H9 (cell line): ENCODE data around the gene CTXND2. TPM values are rescaled to one million over a fixed set of nuclear protein-coding genes. Genes with fewer than 3 reads are reported as not detected.

Source experiments
- DNase-seq: peaks from one replicate; pipeline ENCODE4 v3.0.0-alpha.2; 2017
- H2AFZ ChIP-seq: one replicate; pipeline ENCODE4 v1.6.1; 2013; ENCODE audit warnings: mild to moderate bottlenecking, low read length, control low read depth, moderate library complexity
- H2AK5ac ChIP-seq: 2 replicates; pipeline ENCODE4 v1.6.1; 2013; ENCODE audit warnings: low read length, control low read depth, mixed read lengths; ENCODE audit not compliant: insufficient read length
- H2BK120ac ChIP-seq: one replicate; pipeline ENCODE4 v1.6.1; 2013; ENCODE audit warnings: low read depth, mild to moderate bottlenecking, low read length, control low read depth, inconsistent platforms; ENCODE audit not compliant: poor library complexity, severe bottlenecking
- H2BK12ac ChIP-seq: 2 replicates; pipeline ENCODE4 v1.6.1; 2013; ENCODE audit warnings: low read length, control low read depth, mixed read lengths, low read depth; ENCODE audit not compliant: insufficient read length
- H2BK15ac ChIP-seq: 2 replicates; pipeline ENCODE4 v1.6.1; 2013; ENCODE audit warnings: low read depth, low read length, control low read depth
- H2BK20ac ChIP-seq: one replicate; pipeline ENCODE4 v1.6.1; 2013; ENCODE audit warnings: low read depth, mild to moderate bottlenecking, low read length, control low read depth, inconsistent platforms; ENCODE audit not compliant: poor library complexity, severe bottlenecking
- H2BK5ac ChIP-seq: 2 replicates; pipeline ENCODE4 v1.6.1; 2013; ENCODE audit warnings: low read length, control low read depth, mixed read lengths; ENCODE audit not compliant: insufficient read length
- H3K14ac ChIP-seq: 2 replicates; pipeline ENCODE4 v1.6.1; 2013; ENCODE audit warnings: low read length, control low read depth; ENCODE audit not compliant: insufficient read depth
- H3K18ac ChIP-seq: 2 replicates; pipeline ENCODE4 v1.6.1; 2013; ENCODE audit warnings: low read depth, mild to moderate bottlenecking, mixed read lengths, low read length, control low read depth; ENCODE audit not compliant: insufficient read length
- H3K23ac ChIP-seq: 2 replicates; pipeline ENCODE4 v1.6.1; 2013; ENCODE audit warnings: low read length, control low read depth, mixed read lengths, low read depth; ENCODE audit not compliant: insufficient read length
- H3K23me2 ChIP-seq: 2 replicates; pipeline ENCODE4 v1.6.1; 2013; ENCODE audit warnings: low read depth, mild to moderate bottlenecking, mixed read lengths, low read length, control low read depth; ENCODE audit not compliant: insufficient read length, poor library complexity, severe bottlenecking
- H3K27ac ChIP-seq: 2 replicates; pipeline ENCODE4 v1.5.1; 2013; ENCODE audit warnings: low read length, control low read depth, mixed read lengths, low read depth; ENCODE audit not compliant: insufficient read length
- H3K27me3 ChIP-seq: 2 replicates; pipeline ENCODE4 v1.6.1; 2013; ENCODE audit warnings: low read length, control low read depth, inconsistent platforms; ENCODE audit not compliant: insufficient read depth
- H3K4ac ChIP-seq: 2 replicates; pipeline ENCODE4 v1.6.1; 2013; ENCODE audit warnings: low read depth, mild to moderate bottlenecking, control low read depth, inconsistent platforms, low read length, moderate library complexity
- H3K4me1 ChIP-seq: 2 replicates; pipeline ENCODE4 v1.6.1; 2013; ENCODE audit warnings: low read length, control low read depth, inconsistent platforms; ENCODE audit not compliant: insufficient read depth
- H3K4me2 ChIP-seq: 2 replicates; pipeline ENCODE4 v1.6.1; 2013; ENCODE audit warnings: low read length, control low read depth, mixed read lengths; ENCODE audit not compliant: insufficient read length, insufficient read depth
- H3K56ac ChIP-seq: 2 replicates; pipeline ENCODE4 v1.6.1; 2013; ENCODE audit warnings: low read depth, mild to moderate bottlenecking, mixed read lengths, low read length, control low read depth; ENCODE audit not compliant: insufficient read length
- H3K79me1 ChIP-seq: 2 replicates; pipeline ENCODE4 v1.6.1; 2013; ENCODE audit warnings: low read depth, mild to moderate bottlenecking, moderate library complexity, low read length, control low read depth, inconsistent platforms; ENCODE audit not compliant: insufficient read depth, poor library complexity, severe bottlenecking
- H3K79me2 ChIP-seq: 2 replicates; pipeline ENCODE4 v1.6.1; 2013; ENCODE audit warnings: low read length, control low read depth, inconsistent platforms; ENCODE audit not compliant: insufficient read depth
- H3K9ac ChIP-seq: 2 replicates; pipeline ENCODE4 v1.6.1; 2013; ENCODE audit warnings: low read length, control low read depth, mixed read lengths; ENCODE audit not compliant: insufficient read length; ENCODE audit errors: extremely low read depth
- H3K9me3 ChIP-seq: one replicate; pipeline ENCODE4 v1.6.1; 2013; ENCODE audit warnings: low read depth, low read length, inconsistent platforms; ENCODE audit not compliant: control insufficient read depth
- H3T11ph ChIP-seq: one replicate; pipeline ENCODE4 v1.6.1; 2013; ENCODE audit warnings: mild to moderate bottlenecking, low read length, control low read depth, inconsistent platforms
- H4K20me1 ChIP-seq: one replicate; pipeline ENCODE4 v1.6.1; 2013; ENCODE audit not compliant: control insufficient read depth, insufficient read length, insufficient read depth
- H4K5ac ChIP-seq: 2 replicates; pipeline ENCODE4 v1.6.1; 2013; ENCODE audit warnings: low read depth, mild to moderate bottlenecking, mixed read lengths, low read length, control low read depth; ENCODE audit not compliant: insufficient read length
- H4K8ac ChIP-seq: replicated peaks from 2 replicates; pipeline ENCODE4 v1.6.1; 2013; ENCODE audit warnings: low read length, control low read depth, mixed read lengths, low read depth; ENCODE audit not compliant: insufficient read length
- H4K91ac ChIP-seq: 2 replicates; pipeline ENCODE4 v1.6.1; 2013; ENCODE audit warnings: low read depth, mild to moderate bottlenecking, moderate library complexity, mixed read lengths, low read length, control low read depth; ENCODE audit not compliant: insufficient read length
- H3K27ac Mint-ChIP-seq, 3 experiments: 2 replicates in 2 of 3; 3 replicates in 1 of 3; pipeline ENCODE4 v1.8.0; 2020 to 2021; ENCODE audit warnings: mixed read lengths in 3 of 3, mild to moderate bottlenecking in 1 of 3, moderate library complexity in 1 of 3
- H3K27me3 Mint-ChIP-seq: 2 replicates; pipeline ENCODE4 v1.8.0; 2021; ENCODE audit warnings: low read depth, mild to moderate bottlenecking, moderate library complexity, mixed read lengths
- H3K36me3 Mint-ChIP-seq, 3 experiments: 2 replicates in 2 of 3; 3 replicates in 1 of 3; pipeline ENCODE4 v1.8.0; 2020 to 2021; ENCODE audit warnings: low read depth in 3 of 3, mixed read lengths in 3 of 3; ENCODE audit not compliant: insufficient read depth in 1 of 3
- H3K4me1 Mint-ChIP-seq, 2 experiments: 2 replicates each; pipeline ENCODE4 v1.8.0; 2020; ENCODE audit warnings: mixed read lengths in 2 of 2
- H3K4me3 Mint-ChIP-seq, 2 experiments: 2 replicates in 1 of 2; 3 replicates in 1 of 2; pipeline ENCODE4 v1.8.0; 2020 to 2021; ENCODE audit warnings: mild to moderate bottlenecking in 2 of 2, mixed read lengths in 2 of 2, moderate library complexity in 1 of 2
- H3K9me3 Mint-ChIP-seq, 2 experiments: 2 replicates in 1 of 2; 3 replicates in 1 of 2; pipeline ENCODE4 v1.8.0; 2020; ENCODE audit warnings: mild to moderate bottlenecking in 2 of 2, mixed read lengths in 2 of 2, moderate library complexity in 1 of 2
- CTCF ChIP-seq: fragments of 200-600 bp; sonication (generic); conservative IDR thresholded peaks from 3 replicates; pipeline ENCODE4 v1.8.0; 2021; ENCODE audit warnings: antibody characterized with exemption, mild to moderate bottlenecking
- WGBS: extraction: QIAGEN DNeasy Blood & Tissue Kit; methylation state at CpG from one replicate; pipeline ENCODE4 v1.1.7; 2013; ENCODE audit warnings: missing lambda C conversion rate, low lambda C conversion rate, mixed read lengths; ENCODE audit not compliant: insufficient read length; ENCODE audit errors: extremely low coverage; 5-methylcytosine and 5-hydroxymethylcytosine counted together
- total RNA-seq: library from RNA; stranded (reverse); gene quantifications from 2 replicates; pipeline ENCODE4 v1.2.1, GENCODE V29; 2021

The CTXND2 gene
- total RNA-seq, 1 experiment from 2014 or later, result not detected

- DNase-seq, result no peak
- Histone ChIP-seq H3K4me2 (no peak overlapping the region), H2AFZ (no peak overlapping the region), H3K27ac (no peak overlapping the region), H3K23ac (no peak overlapping the region), H3K23me2 (no peaks in the 10 kb centered on the region), H2BK5ac (no peak overlapping the region), H2BK15ac (no peak overlapping the region), H3K18ac (no peak overlapping the region), H2BK12ac (no peak overlapping the region), H4K8ac (no peak overlapping the region), H4K91ac (no peak overlapping the region), H3K79me1 (no peaks in the 10 kb centered on the region), H3K9ac (no peak overlapping the region), H4K5ac (no peak overlapping the region), H3K4ac (no peak overlapping the region), H3T11ph (no peak overlapping the region), H3K4me1 (peaks cover 8% of the 10 kb centered on the region; the same call in 1 of the 2 replicates), H4K20me1 (no peaks in the 10 kb centered on the region), H3K27me3 (no peaks in the 10 kb centered on the region), H3K56ac (no peak overlapping the region), H2BK120ac (no peak overlapping the region), H3K14ac (no peak overlapping the region), H2BK20ac (no peak overlapping the region), H3K9me3 (no peaks in the 10 kb centered on the region), H3K79me2 (no peaks in the 10 kb centered on the region), H2AK5ac (no peak overlapping the region)
- Mint-ChIP-seq H3K9me3 (peaks cover 2 to 4% of the 10 kb centered on the region in 2 experiments; a peak in 4 of 5 replicates), H3K4me1 (peaks cover 12 to 13% of the 10 kb centered on the region in 2 experiments), H3K36me3 (peaks cover 0 to 4% (median 0%) of the 10 kb centered on the region in 3 experiments; a peak in 2 of 7 replicates), H3K4me3 (no peak overlapping the region), H3K27me3 (no peaks in the 10 kb centered on the region), H3K27ac (no peak overlapping the region)
- TF ChIP-seq CTCF, result no peak
- WGBS, result no CpG with 5 or more reads among the region's 4 CpGs
Observed at GRCh38 chr1:150909585-150910180, 22.7 kb downstream of the CTXND2 start.
